NCI-H1417 (cell line): ENCODE measurements around the gene RASA3.
A peak's percentile ranks its signal among the peaks of the same experiment; 100 is the strongest.
"Not testable (repeated sequence)": the region's sequence is repeated elsewhere in the genome, so short reads cannot be mapped to it uniquely, and the experiment has no call there.

Experiments used
- DNase-seq, 3 experiments: peaks; one replicate each; lab custom pipeline; 2025; lab: John Stamatoyannopoulos, UW

Gene RASA3

GRCh38 chr13:114114006-114114640 lies 18.3 kb downstream of the RASA3 start:
- DNase-seq: no peak

GRCh38 chr13:114113395-114113794 lies 19.0 kb downstream of the RASA3 start:
- DNase-seq: not testable (repeated sequence)

GRCh38 chr13:114112826-114113322 lies 19.5 kb downstream of the RASA3 start:
- no peak for DNase-seq

- no peak for DNase-seq
These were observed 20.1 kb downstream of the RASA3 start for GRCh38 chr13:114112231-114112825.

- no peak for DNase-seq
These were observed 20.8 kb downstream of the RASA3 start for GRCh38 chr13:114111577-114111976.

GRCh38 chr13:114110830-114111189 lies 21.6 kb downstream of the RASA3 start:
- DNase-seq: not testable (repeated sequence)

GRCh38 chr13:114110091-114110829 lies 22.2 kb downstream of the RASA3 start:
- DNase-seq: peak; percentile 28 to 65 (median 31)

- DNase-seq: peak; percentile 73 to 93 (median 89)
These were observed 22.8 kb downstream of the RASA3 start for GRCh38 chr13:114109641-114110041.

- no peak for DNase-seq
These were observed 23.5 kb downstream of the RASA3 start for GRCh38 chr13:114108894-114109293.

GRCh38 chr13:114108141-114108761 lies 24.2 kb downstream of the RASA3 start:
- no peak for DNase-seq

- peak in 1 of 3 experiments; percentile 35 for DNase-seq
These were observed 24.7 kb downstream of the RASA3 start for GRCh38 chr13:114107686-114108081.

GRCh38 chr13:114106991-114107685 lies 25.3 kb downstream of the RASA3 start:
- no peak for DNase-seq

- no peak for DNase-seq
These were observed 25.9 kb downstream of the RASA3 start for GRCh38 chr13:114106526-114106925.

GRCh38 chr13:114105521-114106225 lies 26.8 kb downstream of the RASA3 start:
- DNase-seq: no peak

GRCh38 chr13:114104655-114105520 lies 27.5 kb downstream of the RASA3 start:
- no peak for DNase-seq

GRCh38 chr13:114103801-114104654 lies 28.4 kb downstream of the RASA3 start:
- no peak for DNase-seq

GRCh38 chr13:114103289-114103621 lies 29.2 kb downstream of the RASA3 start:
- not testable (repeated sequence) for DNase-seq

- no peak for DNase-seq
These were observed 29.7 kb downstream of the RASA3 start for GRCh38 chr13:114102521-114103288.

GRCh38 chr13:114102131-114102520 lies 30.3 kb downstream of the RASA3 start:
- no peak for DNase-seq
